ENCODE measurements around the gene PPP1R1B. TPM values are rescaled to one million over a fixed set of nuclear protein-coding genes. Genes with fewer than 3 reads are reported as not detected.

The PPP1R1B gene
- total and polyA plus RNA-seq, 4 donors = 16.5 to 329 (median 48.0) TPM

- no peak overlapping the region for H3K4me3 ChIP-seq (ENCODE audit: low read depth, low read length)
- no peak for DNase-seq (ENCODE audit: low read depth in 4 of 6, low spot score in 6 of 6)
Observed at GRCh38 chr17:39612935-39613464, 13.8 kb upstream of the PPP1R1B start.

GRCh38 chr17:39614545-39615157 lies 12.1 kb upstream of the PPP1R1B start:
- peaks cover 22% of the 10 kb centered on the region for H3K27me3 ChIP-seq (ENCODE audit: control insufficient read depth, insufficient read depth, low read length)
- DNase-seq (ENCODE audit: low read depth in 4 of 6, low spot score in 6 of 6) = no peak
- WGBS (ENCODE audit: insufficient coverage) = 100% methylated on average over 1 of the region's 3 CpGs

More at GRCh38 chr17:39612935-39613464, 13.8 kb upstream of the PPP1R1B start:
- WGBS (ENCODE audit: insufficient coverage) = 64% methylated on average over 7 of the region's 7 CpGs
- peaks cover 31% of the 10 kb centered on the region for H3K27me3 ChIP-seq (ENCODE audit: control insufficient read depth, insufficient read depth, low read length)
- H3K27ac ChIP-seq (ENCODE audit: low read depth, low read length) = no peak overlapping the region
- H3K9me3 ChIP-seq (ENCODE audit: control insufficient read depth, insufficient read depth, low read length) = no peaks in the 10 kb centered on the region
- no peaks in the 10 kb centered on the region for H3K36me3 ChIP-seq (ENCODE audit: control insufficient read depth, insufficient read depth, low read length)
- H3K4me1 ChIP-seq (ENCODE audit: control insufficient read depth, insufficient read depth, low read length) = peaks cover 20% of the 10 kb centered on the region

GRCh38 chr17:39615434-39615833 lies 11.3 kb upstream of the PPP1R1B start:
- Histone ChIP-seq H3K27me3 (ENCODE audit: control insufficient read depth, insufficient read depth, low read length) (peaks cover 21% of the 10 kb centered on the region), H3K4me3 (ENCODE audit: low read depth, low read length) (no peak overlapping the region), H3K27ac (ENCODE audit: low read depth, low read length) (no peak overlapping the region), H3K9me3 (ENCODE audit: control insufficient read depth, insufficient read depth, low read length) (no peaks in the 10 kb centered on the region), H3K4me1 (ENCODE audit: control insufficient read depth, insufficient read depth, low read length) (peaks cover 28% of the 10 kb centered on the region), H3K36me3 (ENCODE audit: control insufficient read depth, insufficient read depth, low read length) (no peaks in the 10 kb centered on the region)
- DNase-seq (ENCODE audit: low read depth in 4 of 6, low spot score in 6 of 6) = no peak
- 60% methylated on average over 6 of the region's 6 CpGs for WGBS (ENCODE audit: insufficient coverage)

More at GRCh38 chr17:39614545-39615157, 12.1 kb upstream of the PPP1R1B start:
- Histone ChIP-seq H3K27ac (ENCODE audit: low read depth, low read length) (no peak overlapping the region), H3K9me3 (ENCODE audit: control insufficient read depth, insufficient read depth, low read length) (no peaks in the 10 kb centered on the region), H3K36me3 (ENCODE audit: control insufficient read depth, insufficient read depth, low read length) (no peaks in the 10 kb centered on the region), H3K4me1 (ENCODE audit: control insufficient read depth, insufficient read depth, low read length) (peaks cover 28% of the 10 kb centered on the region), H3K4me3 (ENCODE audit: low read depth, low read length) (no peak overlapping the region)

- H3K27ac ChIP-seq (ENCODE audit: low read depth, low read length) = no peak overlapping the region
- 46% methylated on average over 2 of the region's 3 CpGs for WGBS (ENCODE audit: insufficient coverage)
- no peak overlapping the region for H3K4me3 ChIP-seq (ENCODE audit: low read depth, low read length)
- H3K4me1 ChIP-seq (ENCODE audit: control insufficient read depth, insufficient read depth, low read length) = peaks cover 34% of the 10 kb centered on the region
- no peaks in the 10 kb centered on the region for H3K36me3 ChIP-seq (ENCODE audit: control insufficient read depth, insufficient read depth, low read length)
- no peak for DNase-seq (ENCODE audit: low read depth in 4 of 6, low spot score in 6 of 6)
- H3K27me3 ChIP-seq (ENCODE audit: control insufficient read depth, insufficient read depth, low read length) = peaks cover 18% of the 10 kb centered on the region
- H3K9me3 ChIP-seq (ENCODE audit: control insufficient read depth, insufficient read depth, low read length) = no peaks in the 10 kb centered on the region
Observed at GRCh38 chr17:39617100-39617445, 9.7 kb upstream of the PPP1R1B start.

- WGBS (ENCODE audit: insufficient coverage) = 1% methylated on average over 79 of the region's 79 CpGs
Observed at GRCh38 chr17:39617446-39618245, 9.1 kb upstream of the PPP1R1B start.

GRCh38 chr17:39618246-39618913 lies 8.4 kb upstream of the PPP1R1B start:
- Histone ChIP-seq H3K27me3 (ENCODE audit: control insufficient read depth, insufficient read depth, low read length) (peaks cover 8% of the 10 kb centered on the region), H3K4me3 (ENCODE audit: low read depth, low read length) (peak overlapping the region; percentile 37), H3K4me1 (ENCODE audit: control insufficient read depth, insufficient read depth, low read length) (peaks cover 33% of the 10 kb centered on the region), H3K9me3 (ENCODE audit: control insufficient read depth, insufficient read depth, low read length) (no peaks in the 10 kb centered on the region), H3K27ac (ENCODE audit: low read depth, low read length) (no peak overlapping the region), H3K36me3 (ENCODE audit: control insufficient read depth, insufficient read depth, low read length) (no peaks in the 10 kb centered on the region)
- WGBS (ENCODE audit: insufficient coverage) = 3% methylated on average over 30 of the region's 33 CpGs
- peak in 2 of 6 donors; percentile 68 to 88 for DNase-seq (ENCODE audit: low read depth in 4 of 6, low spot score in 6 of 6)

More at GRCh38 chr17:39617446-39618245, 9.1 kb upstream of the PPP1R1B start:
- Histone ChIP-seq H3K9me3 (ENCODE audit: control insufficient read depth, insufficient read depth, low read length) (no peaks in the 10 kb centered on the region), H3K27me3 (ENCODE audit: control insufficient read depth, insufficient read depth, low read length) (peaks cover 14% of the 10 kb centered on the region), H3K27ac (ENCODE audit: low read depth, low read length) (no peak overlapping the region), H3K4me1 (ENCODE audit: control insufficient read depth, insufficient read depth, low read length) (peaks cover 31% of the 10 kb centered on the region), H3K4me3 (ENCODE audit: low read depth, low read length) (no peak overlapping the region), H3K36me3 (ENCODE audit: control insufficient read depth, insufficient read depth, low read length) (no peaks in the 10 kb centered on the region)
- peak in 2 of 6 donors; percentile 87 to 91 for DNase-seq (ENCODE audit: low read depth in 4 of 6, low spot score in 6 of 6)

GRCh38 chr17:39618956-39619785 lies 7.6 kb upstream of the PPP1R1B start:
- peak in 1 of 6 donors; percentile 43 for DNase-seq (ENCODE audit: low read depth in 4 of 6, low spot score in 6 of 6)

GRCh38 chr17:39619786-39620101 lies 7.0 kb upstream of the PPP1R1B start:
- Histone ChIP-seq H3K27ac (ENCODE audit: low read depth, low read length) (no peak overlapping the region), H3K9me3 (ENCODE audit: control insufficient read depth, insufficient read depth, low read length) (no peaks in the 10 kb centered on the region), H3K36me3 (ENCODE audit: control insufficient read depth, insufficient read depth, low read length) (no peaks in the 10 kb centered on the region), H3K4me3 (ENCODE audit: low read depth, low read length) (no peak overlapping the region), H3K27me3 (ENCODE audit: control insufficient read depth, insufficient read depth, low read length) (peaks cover 8% of the 10 kb centered on the region), H3K4me1 (ENCODE audit: control insufficient read depth, insufficient read depth, low read length) (peaks cover 40% of the 10 kb centered on the region)
- no CpG with 5 or more reads among the region's 1 CpG for WGBS (ENCODE audit: insufficient coverage)
- DNase-seq (ENCODE audit: low read depth in 4 of 6, low spot score in 6 of 6) = no peak

More at GRCh38 chr17:39618956-39619785, 7.6 kb upstream of the PPP1R1B start:
- no peaks in the 10 kb centered on the region for H3K36me3 ChIP-seq (ENCODE audit: control insufficient read depth, insufficient read depth, low read length)
- H3K27me3 ChIP-seq (ENCODE audit: control insufficient read depth, insufficient read depth, low read length) = peaks cover 6% of the 10 kb centered on the region
- peak overlapping the region; percentile 37 for H3K4me3 ChIP-seq (ENCODE audit: low read depth, low read length)
- H3K9me3 ChIP-seq (ENCODE audit: control insufficient read depth, insufficient read depth, low read length) = no peaks in the 10 kb centered on the region
- peaks cover 38% of the 10 kb centered on the region for H3K4me1 ChIP-seq (ENCODE audit: control insufficient read depth, insufficient read depth, low read length)
- no peak overlapping the region for H3K27ac ChIP-seq (ENCODE audit: low read depth, low read length)
- WGBS (ENCODE audit: insufficient coverage) = 58% methylated on average over 6 of the region's 13 CpGs
